GM19455 (cell line): ENCODE data around the gene NPLOC4.
"Not testable (repeated sequence)": the region's sequence is repeated elsewhere in the genome, so short reads cannot be mapped to it uniquely, and the experiment has no call there.

Source experiments
- ATAC-seq: cut with Tn5 transposase; IDR thresholded peaks from one replicate; pipeline ENCODE4 v1.9.1; 2021; ENCODE audit not compliant: unreplicated experiment

NPLOC4 gene

DNA sequence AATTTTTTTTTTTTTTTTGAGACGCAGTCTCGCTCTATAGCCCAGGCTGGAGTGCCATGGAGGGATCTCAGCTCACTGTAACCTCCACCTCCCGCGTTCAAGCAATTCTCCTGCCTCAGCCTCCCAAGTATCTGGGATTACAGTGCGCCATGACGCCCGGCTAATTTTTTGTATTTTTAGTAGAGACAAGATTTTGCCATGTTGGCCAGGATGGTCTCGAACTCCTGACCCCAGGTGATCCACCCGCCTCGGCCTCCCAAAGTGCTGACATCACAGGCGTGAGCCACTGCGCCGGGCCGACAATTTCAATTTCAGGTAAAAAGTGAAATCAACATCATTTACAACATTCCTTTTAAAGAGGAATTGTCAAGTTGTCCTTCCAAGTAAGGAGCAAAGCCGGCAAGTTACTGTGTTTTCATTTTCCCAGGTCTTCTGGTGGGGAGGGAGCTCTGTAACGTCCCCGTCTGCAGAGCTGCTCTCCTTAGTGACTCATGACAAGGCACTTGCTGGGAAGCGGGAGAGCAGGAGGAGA lies 873 bp downstream of the NPLOC4 start:
- ATAC-seq, result no peak

DNA sequence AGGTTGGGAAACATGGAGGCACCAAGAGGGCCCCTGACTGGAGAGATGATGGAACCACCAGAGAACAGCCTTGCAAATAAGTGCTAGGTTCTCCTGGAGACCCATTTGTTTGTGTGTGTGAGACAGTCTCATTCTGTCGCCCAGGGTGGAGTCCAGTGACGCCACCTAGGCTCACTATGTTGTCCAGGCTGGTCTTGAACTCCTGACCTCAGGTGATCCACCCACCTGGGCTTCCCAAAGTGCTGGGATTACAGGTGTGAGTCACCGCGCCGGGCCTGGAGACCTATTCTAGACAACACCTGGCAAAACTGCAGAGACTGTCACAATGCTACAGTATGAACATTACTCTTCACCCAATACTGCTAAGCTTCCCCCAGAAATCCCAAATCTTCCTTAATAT lies 1.5 kb downstream of the NPLOC4 start:
- ATAC-seq, result no peak

DNA sequence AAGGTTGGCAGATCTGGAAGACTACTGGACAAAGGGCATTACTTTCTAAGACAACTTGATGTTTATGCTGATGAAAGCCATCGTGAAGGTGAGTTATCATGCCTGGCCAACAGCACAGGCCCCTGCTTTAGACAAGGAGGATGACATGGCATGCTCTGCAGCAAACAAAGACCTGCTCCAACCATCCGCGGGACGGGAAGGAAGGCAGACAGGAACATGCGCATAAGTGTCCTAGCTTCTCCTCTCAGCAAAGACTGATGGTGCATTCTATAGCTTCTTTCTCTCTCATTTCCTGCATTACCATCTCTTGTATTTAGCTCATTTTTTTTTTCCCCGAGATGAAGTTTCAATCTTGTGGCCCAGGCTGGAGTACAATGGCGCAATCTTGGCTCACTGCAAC lies 5.4 kb downstream of the NPLOC4 start:
- no peak for ATAC-seq

DNA sequence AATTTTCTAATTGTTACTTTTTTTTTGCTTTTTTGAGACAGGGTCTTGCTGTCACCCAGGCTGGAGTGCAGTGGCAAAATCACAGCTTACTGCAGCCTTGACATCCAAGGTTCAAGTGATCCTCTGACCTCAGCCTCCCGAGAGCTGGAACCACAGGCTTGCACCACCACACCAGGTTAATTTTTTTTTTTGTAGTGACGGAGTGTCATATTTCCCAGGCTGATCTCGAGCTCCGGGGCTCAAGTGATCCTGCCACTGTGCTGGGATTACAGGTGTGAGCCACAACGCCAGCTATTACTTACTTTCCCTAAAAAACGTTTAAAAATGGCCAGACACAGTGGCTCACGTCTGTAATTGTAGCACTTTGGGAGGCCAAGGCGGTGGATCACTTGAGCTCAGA lies 6.6 kb downstream of the NPLOC4 start:
- ATAC-seq, result no peak

DNA sequence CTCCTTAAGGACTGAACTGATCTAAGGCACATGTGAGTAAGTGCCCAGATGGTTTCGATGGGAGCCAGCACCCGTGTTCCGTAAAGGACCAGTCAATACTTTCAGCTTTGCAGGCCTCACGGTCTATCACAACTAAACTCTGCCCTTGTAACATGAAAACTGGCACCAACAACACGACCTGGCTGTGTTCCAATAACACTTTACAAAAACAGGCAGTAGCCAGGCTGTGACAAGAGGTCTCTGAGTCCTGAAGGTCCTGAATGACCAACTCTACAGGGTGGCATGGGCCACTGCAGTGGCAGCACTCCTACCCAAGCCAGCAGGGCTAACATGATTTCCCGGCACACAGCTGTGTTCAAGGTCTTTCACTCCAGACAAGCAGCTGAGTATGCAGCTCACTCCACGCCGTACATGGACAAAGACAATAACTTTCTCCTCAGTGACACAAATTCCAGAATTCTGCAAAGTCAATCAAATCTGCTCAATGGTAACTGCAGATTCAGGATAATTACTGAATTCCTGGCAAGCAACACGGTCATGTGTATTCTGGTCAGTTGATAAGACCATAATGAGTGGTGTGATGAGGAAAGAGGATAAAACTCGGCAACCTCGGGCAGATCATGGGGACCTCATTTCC lies 15.3 kb downstream of the NPLOC4 start:
- ATAC-seq, result no peak

DNA sequence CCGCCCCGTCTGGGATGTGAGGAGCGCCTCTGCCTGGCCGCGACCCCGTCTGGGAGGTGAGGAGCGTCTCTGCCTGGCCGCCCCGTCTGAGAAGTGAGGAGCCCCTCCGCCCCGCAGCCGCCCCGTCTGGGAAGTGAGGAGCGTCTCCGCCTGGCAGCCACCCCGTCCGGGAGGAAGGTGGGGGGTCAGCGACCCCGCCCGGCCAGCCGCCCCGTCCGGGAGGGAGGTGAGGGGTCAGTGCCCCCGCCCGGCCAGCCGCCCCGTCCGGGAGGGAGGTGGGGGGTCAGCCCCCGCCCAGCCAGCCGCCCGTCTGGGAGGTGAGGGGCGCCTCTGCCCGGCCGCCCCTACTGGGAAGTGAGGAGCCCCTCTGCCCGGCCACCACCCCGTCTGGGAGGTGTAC lies 18.6 kb downstream of the NPLOC4 start:
- ATAC-seq, result not testable (repeated sequence)

DNA sequence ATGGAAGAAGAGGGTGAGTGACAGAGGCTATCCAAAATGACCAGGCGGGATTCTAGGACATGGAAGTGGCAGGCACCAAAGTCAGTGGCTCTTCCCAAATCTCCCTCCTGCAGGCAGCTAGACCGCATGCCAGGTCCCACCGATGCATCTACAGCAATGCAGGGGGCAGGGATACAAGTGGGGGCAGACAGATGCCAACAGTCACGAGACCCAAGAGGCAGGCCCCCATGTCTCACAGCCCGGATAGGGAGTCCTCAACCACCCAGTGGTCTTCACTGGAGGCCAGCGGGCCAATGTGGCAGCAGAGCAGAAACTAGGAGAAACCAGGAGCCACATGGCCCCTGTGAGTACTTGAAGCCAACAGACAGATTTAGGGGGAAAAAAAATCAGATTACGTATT lies 20.0 kb downstream of the NPLOC4 start:
- no peak for ATAC-seq

DNA sequence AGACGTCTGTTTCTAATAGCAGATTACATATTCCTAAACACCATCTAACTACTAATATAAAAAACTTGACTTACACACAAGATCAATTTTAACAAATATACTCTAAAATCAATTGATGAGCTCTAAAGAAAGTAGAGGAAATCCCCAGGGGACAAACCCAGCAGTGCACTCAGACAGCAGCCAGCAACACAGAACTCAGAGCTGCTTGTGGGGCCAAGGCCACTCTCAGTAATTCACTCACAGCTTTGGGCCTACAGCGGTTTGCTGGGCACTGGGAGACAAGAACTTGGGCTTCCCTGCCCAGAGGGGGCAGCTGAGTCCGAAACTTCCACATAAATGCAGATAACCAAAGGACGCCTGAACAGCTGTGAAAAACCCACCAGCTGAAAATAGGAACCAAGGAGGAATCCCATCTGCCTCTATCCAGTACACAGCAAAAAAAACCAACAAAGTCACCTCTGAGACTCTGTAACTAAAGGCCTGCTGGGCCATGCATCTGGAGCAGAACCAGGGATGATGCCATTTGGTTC lies 21.4 kb downstream of the NPLOC4 start:
- ATAC-seq, result no peak

DNA sequence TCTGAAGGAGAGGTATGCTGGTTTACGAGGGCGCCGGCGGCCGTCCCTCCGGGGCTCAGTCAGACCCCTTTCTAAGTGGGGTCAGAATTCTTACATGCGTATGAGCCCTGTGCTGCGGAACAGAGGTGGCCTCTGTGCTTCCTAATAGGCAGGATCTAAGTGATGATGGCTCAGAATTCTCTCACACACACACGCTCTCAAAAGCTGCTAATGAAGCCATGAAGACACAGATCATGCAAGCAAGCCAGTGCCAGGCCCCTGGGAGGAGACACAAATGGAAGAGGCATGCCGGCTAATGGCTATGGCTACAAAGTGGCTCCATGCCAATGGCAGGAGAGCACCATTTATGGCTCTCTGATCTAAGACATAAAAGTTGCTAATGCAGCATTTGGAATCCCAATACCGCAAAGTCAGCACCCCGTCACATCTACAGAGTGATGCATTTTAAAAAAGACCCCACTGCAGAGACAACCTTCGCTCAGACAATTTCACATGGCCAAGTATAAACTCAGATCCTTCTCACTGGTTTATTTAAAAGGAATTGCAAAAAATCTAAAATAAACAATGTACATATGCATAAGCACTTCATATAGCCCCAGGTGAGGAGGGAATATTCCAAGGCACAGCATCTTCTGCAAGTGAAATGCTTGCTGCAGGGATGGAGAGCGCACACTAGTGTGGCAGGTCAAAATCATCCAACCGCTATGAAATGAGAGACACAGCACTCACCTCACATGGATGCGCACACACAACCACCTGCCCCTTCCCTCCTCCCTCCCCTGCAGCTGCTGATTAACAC lies 24.5 kb downstream of the NPLOC4 start:
- ATAC-seq, result no peak

DNA sequence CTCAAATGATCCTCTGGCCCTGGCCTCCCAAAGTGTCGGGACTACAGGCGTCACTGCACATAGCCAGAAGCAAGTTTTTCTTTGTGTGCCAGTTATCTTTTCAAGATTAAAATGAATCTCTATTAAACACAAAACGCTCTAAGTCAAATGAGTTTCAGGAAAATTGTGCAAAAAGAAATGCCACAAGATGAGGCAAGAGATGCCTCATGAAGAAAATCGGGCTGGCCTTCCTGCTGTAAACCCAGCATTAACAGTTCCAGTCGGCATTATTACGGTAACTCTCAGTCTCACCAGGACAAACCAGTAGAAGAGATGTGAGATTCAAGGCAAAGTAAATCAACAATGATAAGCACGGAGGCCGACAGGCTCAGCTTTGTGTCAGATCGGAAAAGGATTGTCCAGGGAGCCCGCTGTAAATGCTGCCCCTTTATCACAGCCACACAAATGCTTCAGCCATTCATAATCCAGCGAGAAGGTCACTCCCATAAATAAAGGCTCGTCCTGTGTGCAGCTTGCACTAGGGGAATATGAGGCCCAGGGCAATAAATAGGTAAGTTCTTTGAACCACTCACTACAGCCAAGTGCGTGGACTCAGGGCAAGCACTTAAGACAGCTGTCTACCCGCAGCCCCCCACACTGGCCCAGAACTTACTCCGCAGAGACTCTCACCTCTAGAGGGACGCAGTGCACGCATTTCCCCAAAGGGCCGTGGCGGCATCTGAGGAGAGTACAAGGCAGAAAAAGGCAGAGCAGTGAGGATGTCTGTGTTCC lies 27.2 kb downstream of the NPLOC4 start:
- no peak for ATAC-seq

DNA sequence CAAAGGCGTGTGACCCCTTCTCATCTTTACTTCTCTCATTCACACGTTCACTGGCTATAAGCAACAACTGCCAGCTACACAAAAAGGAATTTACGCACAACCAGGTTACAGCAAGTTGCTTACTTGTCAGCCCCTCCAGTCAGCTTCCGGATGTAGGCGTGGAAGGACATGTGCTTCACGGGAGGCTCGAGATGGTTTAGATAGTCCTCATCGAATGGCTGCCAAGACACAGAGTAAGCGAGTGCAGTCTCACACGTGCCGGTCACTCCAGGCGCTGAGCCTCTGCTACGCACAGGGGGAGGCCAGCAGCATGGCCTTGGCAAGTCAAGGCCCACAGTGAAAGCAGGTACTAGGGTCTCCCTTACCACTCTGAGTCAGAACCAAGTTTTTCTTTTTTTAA lies 28.3 kb downstream of the NPLOC4 start:
- no peak for ATAC-seq

DNA sequence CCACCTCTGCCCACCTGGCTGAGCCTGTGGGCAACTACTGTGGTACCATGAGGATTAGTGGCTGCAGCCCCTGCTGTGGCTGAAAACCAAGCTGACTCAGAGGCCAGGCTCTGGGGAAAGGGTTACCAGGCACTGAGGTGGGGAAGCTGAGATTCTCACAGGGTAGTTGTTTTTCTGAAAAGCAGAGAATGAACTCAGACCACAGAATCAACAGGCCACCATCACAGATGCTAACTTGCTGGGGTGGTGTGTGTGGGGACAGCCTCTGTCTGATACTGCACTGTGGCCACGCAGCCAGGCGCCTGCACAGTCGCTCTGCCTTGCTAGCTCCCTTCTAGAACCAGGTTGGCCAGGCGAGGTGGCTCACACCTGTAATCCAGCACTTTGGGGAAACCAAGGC lies 28.8 kb downstream of the NPLOC4 start:
- ATAC-seq, result no peak

DNA sequence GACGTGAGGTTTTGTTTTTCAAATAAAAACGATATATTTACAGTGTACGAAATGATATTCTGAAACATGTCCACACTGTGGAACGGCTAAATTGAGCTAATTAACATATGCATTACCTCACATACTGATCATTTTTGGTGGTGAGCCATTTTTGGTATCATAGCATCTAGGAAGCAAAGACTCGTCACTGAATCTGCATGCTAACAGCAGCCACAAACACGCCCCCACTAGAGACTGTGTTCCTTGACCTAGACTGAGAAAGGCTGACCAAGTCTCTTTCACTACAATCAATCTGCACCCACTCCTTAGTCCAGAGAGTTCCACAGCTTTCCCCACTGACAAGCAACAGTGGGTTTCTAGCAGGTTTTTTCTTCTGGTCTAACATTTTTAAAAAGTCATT lies 29.5 kb downstream of the NPLOC4 start:
- ATAC-seq, result no peak

DNA sequence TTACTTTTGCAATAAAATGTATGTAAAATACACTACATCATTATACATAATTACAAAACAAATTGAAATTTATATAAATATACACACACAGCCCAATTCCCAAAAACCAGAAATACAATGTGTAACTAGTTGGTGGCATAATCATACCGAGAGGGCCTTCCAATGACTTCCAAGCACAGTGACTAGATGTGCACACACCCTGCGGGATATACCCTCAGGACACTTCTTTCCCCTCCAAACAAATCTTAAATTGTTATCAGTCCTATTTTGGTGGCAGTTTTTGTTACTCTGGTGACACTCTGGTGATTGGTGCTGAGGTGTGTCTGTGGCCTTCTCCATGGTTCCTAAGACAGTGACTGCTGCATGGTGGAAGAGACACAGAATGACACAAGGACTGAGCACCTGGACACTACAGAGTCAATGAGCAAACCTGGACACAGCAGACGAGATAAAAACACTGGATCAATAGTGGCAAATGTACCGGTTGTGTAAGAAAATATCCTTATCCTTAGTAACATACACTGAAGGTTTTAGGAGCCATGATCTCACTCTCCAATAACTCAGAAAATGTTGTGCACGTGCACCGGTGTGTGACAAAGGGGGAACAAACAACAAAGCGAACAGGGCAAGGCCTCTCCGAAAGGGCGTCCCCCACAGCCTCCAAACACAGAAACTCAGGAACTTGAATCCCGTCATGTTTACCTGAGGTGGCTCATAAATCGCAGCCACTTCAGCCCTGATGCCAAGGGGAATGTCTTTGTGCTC lies 32.9 kb downstream of the NPLOC4 start:
- ATAC-seq, result no peak

DNA sequence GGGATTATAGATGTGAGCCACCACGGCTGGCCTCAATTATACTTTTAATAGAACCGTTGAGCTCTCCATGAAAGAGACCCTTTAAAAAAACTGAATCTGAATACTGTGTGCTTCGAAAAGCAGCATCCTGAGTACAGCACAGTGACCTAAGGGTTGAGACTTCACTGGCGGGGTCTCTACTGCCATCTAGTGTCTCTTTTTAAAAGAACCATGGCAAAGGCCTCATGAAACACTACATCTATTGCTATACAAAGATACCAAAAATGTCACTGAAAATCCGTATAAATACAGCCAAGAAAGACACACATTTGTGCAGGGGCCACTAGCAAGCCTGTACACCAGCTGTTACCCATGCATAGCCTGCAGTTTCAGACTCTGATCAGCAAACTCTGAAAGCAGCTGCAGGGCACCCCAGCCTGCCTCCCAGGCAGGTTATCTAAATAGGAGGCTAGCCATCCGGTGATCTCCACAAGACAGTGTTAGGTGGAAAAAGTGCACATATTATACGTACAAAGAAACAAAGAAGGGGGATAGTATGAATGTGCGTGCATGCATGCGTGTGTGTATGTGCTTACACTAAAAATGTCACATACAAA lies 35.3 kb downstream of the NPLOC4 start:
- ATAC-seq, result no peak

DNA sequence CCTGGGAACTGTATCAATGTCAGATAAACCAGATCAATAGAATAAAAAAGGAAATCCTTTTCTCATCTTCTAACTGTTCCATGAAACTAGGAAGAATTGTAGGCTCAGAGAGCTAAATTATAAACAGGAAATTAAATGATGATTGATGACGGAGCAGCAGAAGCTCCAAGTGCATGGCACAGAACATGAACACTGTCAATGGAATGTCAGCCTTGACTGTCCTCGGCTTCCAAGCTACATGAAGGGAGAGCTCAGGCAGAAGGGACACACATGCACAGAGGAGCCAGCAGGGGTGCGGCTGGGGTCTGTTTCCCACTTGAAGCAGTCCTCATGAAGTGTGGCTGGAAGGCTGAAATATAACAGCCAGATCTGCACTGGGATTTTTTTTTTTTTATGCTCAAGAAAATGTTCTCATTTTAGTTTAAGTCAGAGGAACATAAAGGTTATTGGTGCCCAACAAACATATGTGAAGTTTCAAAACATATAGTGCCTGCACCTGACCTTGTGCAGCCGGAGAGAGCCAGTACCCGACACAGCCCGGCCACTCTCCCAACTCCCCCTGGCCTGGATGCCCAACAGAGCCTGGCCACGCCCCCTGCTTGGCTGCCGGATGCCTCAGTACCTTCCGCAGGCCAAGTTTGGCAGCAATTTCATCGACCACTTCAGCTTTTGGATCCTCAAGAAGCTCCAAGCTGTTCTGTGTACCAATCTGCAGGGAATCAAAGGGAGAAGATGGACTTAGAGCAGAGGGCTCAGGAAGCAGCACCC lies 37.0 kb downstream of the NPLOC4 start:
- no peak for ATAC-seq

DNA sequence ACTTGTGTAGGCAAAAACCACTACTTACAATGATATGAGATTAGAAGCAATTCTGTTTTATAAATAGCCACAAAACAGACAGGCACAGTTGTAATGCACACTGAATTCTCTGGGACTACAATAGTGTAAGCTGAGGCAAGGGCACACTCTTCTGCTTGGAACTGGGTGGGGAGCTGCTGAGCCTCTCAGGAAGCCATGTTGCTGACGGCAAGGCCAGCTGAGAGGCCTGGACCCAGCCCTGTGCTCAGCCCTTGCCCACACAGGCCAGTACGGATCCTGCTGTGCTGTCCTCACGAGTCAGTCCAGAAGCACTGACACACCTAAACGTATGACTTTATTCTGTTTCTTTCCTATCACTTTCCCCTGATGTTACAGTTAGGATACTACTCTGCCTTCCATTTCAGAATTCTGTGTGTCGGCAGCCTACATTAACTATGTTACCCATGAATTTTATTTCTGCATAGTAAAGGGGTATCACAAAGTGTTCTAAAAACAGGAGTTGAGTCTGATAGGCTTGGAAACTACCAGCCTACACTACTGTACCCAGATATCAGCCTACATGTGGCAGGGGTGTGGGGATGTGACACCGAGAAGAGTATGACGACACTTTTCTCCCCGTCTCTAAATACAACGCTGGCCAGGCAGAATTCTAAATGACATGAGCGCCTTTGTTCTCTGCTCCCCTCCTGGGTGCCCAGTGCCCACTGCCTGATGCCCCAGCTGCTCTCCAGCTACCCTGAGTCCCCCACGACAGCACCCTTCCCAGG lies 43.6 kb downstream of the NPLOC4 start:
- ATAC-seq, result no peak

DNA sequence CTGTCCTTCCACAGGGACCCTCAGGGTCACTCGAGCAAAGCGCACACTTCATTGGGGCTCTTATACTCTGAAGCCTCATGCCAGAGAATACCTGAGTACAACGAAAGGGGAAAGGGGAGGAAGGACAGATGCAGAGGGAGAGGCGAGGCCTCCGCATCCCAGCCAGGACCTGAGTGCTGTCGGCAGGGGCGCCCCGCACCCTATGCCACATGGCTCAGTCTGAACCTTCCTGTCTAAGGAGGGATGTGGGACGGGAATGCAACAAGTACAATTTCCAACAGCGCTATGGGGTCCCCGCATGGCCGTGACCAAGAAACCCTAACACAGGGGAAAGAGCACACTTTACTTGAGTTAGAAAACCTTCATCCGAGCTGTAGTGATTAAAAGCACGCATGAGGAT lies 44.9 kb downstream of the NPLOC4 start:
- ATAC-seq, result no peak

DNA sequence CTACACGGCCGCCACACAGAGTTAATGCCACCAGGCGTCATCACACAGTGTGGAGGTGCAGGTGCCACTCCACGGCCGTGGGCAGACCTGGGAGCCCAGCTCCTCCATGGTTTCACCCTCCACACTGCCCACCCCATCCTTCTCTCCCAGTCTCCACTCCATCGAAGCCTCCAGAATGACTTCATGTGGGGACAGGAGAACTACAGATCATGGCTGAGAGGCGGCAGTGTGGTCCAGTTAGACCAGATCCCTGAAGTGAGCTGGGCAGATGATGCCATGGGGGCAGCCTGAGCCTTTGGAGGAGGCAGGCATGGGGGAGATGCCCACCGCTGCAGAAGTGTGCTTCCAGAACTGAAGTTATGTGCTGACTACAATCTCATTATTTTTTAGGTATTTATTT lies 46.8 kb downstream of the NPLOC4 start:
- ATAC-seq, result no peak
